Stimulated activated naive CD8-positive, alpha-beta T cell treated with anti-CD3 and anti-CD28 coated beads, Interleukin-15, Interleukin-2, amounts not matched to agents 100 U/mL and 50 U/mL, for 24 hours (primary cell): ENCODE results near the gene RAB40A.
A peak's percentile ranks its signal among the peaks of the same experiment; 100 is the strongest.
"Not testable (repeated sequence)": the region's sequence is repeated elsewhere in the genome, so short reads cannot be mapped to it uniquely, and the experiment has no call there.

Source experiments
- ATAC-seq: fragments of 150-1000 bp; cut with Tn5 transposase; one replicate; pipeline ENCODE4 v1.10.0; 2021
- DNase-seq: peaks from one replicate; pipeline ENCODE4 v3.0.0; 2021

RAB40A gene

GRCh38 chrX:103523605-103524004, 4.3 kb upstream of the RAB40A start:
- DNase-seq = no peak
- no peak for ATAC-seq

- ATAC-seq = no peak
- DNase-seq = no peak
Observed at GRCh38 chrX:103520386-103520785, 1.1 kb upstream of the RAB40A start.

- DNase-seq (no peak), ATAC-seq (no peak)
Observed at GRCh38 chrX:103518571-103518970, 718 bp downstream of the RAB40A start.

GRCh38 chrX:103517246-103517645, 2.0 kb downstream of the RAB40A start:
- no peak for ATAC-seq
- no peak for DNase-seq

- no peak for ATAC-seq
Observed at GRCh38 chrX:103513476-103514108, 5.7 kb downstream of the RAB40A start.

GRCh38 chrX:103513067-103513466, 6.2 kb downstream of the RAB40A start:
- ATAC-seq = no peak
- no peak for DNase-seq

More at GRCh38 chrX:103513476-103514108, 5.7 kb downstream of the RAB40A start:
- no peak for DNase-seq

- no peak for DNase-seq
- ATAC-seq = no peak
Observed at GRCh38 chrX:103510031-103510430, 9.3 kb downstream of the RAB40A start.

- no peak for ATAC-seq
- DNase-seq = no peak
Observed at GRCh38 chrX:103503853-103504207, 15.5 kb downstream of the RAB40A start.

GRCh38 chrX:103503163-103503852, 16.0 kb downstream of the RAB40A start:
- DNase-seq (no peak), ATAC-seq (no peak)

GRCh38 chrX:103498786-103499185, 20.5 kb downstream of the RAB40A start:
- ATAC-seq (peak; percentile 63), DNase-seq (peak; percentile 3)

- no peak for ATAC-seq
- DNase-seq = no peak
Observed at GRCh38 chrX:103495786-103496185, 23.5 kb downstream of the RAB40A start.

- ATAC-seq, DNase-seq: not testable (repeated sequence)
Observed at GRCh38 chrX:103493578-103493977, 25.7 kb downstream of the RAB40A start.

GRCh38 chrX:103489733-103490132, 29.6 kb downstream of the RAB40A start:
- peak; percentile 42 for DNase-seq
- ATAC-seq = not testable (repeated sequence)

- ATAC-seq = no peak
- no peak for DNase-seq
Observed at GRCh38 chrX:103488794-103489193, 30.5 kb downstream of the RAB40A start.

GRCh38 chrX:103488332-103488731, 31.0 kb downstream of the RAB40A start:
- DNase-seq (no peak), ATAC-seq (no peak)

- DNase-seq (no peak), ATAC-seq (no peak)
Observed at GRCh38 chrX:103483720-103484119, 35.6 kb downstream of the RAB40A start.

GRCh38 chrX:103480526-103480925, 38.8 kb downstream of the RAB40A start:
- ATAC-seq = no peak
- DNase-seq = no peak

- no peak for ATAC-seq
- no peak for DNase-seq
Observed at GRCh38 chrX:103477496-103477895, 41.8 kb downstream of the RAB40A start.

- no peak for DNase-seq
Observed at GRCh38 chrX:103475381-103475780, 43.9 kb downstream of the RAB40A start.

GRCh38 chrX:103469977-103470376, 49.3 kb downstream of the RAB40A start:
- not testable (repeated sequence) for ATAC-seq, DNase-seq

More at GRCh38 chrX:103475381-103475780, 43.9 kb downstream of the RAB40A start:
- no peak for ATAC-seq

- DNase-seq (no peak), ATAC-seq (no peak)
Observed at GRCh38 chrX:103467887-103468286, 51.4 kb downstream of the RAB40A start.

GRCh38 chrX:103467156-103467555, 52.1 kb downstream of the RAB40A start:
- ATAC-seq (no peak), DNase-seq (no peak)

- DNase-seq = peak; percentile 74
- peak; percentile 78 for ATAC-seq
Observed at GRCh38 chrX:103464774-103465117, 54.5 kb downstream of the RAB40A start.
